ENCODE results near the gene AK3.

- no peak for TF ChIP-seq ZNF274 (IDR thresholded peaks at IDR 0.05; ENCODE audit: borderline replicate concordance, low read depth, low read length)
- no peak for TF ChIP-seq NR2C2 (CRISPR knock-in tag; IDR thresholded peaks at IDR 0.05)
- TF ChIP-seq NR2C2 (tag; IDR thresholded peaks at IDR 0.05): no peak
- TF ChIP-seq SP1 (CRISPR knock-in tag; IDR thresholded peaks at IDR 0.05): no peak
- no peak for TF ChIP-seq YY1 (IDR thresholded peaks at IDR 0.05; ENCODE audit: borderline replicate concordance in 1 of 3, control insufficient read depth in 1 of 3, extremely low read depth in 1 of 3, insufficient read depth in 3 of 3, insufficient read length in 1 of 3, insufficient replicate concordance in 2 of 3, low read depth in 1 of 3, low read length in 2 of 3)
- no peak for TF ChIP-seq ZBTB7A (IDR thresholded peaks at IDR 0.05; ENCODE audit: borderline replicate concordance, control insufficient read depth, low read depth, low read length)
- no peak for TF ChIP-seq RFX5 (IDR thresholded peaks at IDR 0.05; ENCODE audit: low read depth, low read length)
- TF ChIP-seq, protein P1, sequence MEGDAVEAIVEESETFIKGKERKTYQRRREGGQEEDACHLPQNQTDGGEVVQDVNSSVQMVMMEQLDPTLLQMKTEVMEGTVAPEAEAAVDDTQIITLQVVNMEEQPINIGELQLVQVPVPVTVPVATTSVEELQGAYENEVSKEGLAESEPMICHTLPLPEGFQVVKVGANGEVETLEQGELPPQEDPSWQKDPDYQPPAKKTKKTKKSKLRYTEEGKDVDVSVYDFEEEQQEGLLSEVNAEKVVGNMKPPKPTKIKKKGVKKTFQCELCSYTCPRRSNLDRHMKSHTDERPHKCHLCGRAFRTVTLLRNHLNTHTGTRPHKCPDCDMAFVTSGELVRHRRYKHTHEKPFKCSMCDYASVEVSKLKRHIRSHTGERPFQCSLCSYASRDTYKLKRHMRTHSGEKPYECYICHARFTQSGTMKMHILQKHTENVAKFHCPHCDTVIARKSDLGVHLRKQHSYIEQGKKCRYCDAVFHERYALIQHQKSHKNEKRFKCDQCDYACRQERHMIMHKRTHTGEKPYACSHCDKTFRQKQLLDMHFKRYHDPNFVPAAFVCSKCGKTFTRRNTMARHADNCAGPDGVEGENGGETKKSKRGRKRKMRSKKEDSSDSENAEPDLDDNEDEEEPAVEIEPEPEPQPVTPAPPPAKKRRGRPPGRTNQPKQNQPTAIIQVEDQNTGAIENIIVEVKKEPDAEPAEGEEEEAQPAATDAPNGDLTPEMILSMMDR (IDR thresholded peaks at IDR 0.05 in 2 of 3, conservative IDR thresholded peaks at IDR 0.05 in 1 of 3; ENCODE audit: insufficient read depth in 2 of 3, low read depth in 1 of 3, low read length in 3 of 3): no peak
- no peak for TF ChIP-seq HCFC1 (IDR thresholded peaks at IDR 0.05; ENCODE audit: low read depth, low read length)
- no peak for TF ChIP-seq ZBTB33 (CRISPR knock-in tag; IDR thresholded peaks at IDR 0.05)
- no peak for TF ChIP-seq ZFX (CRISPR knock-in tag; IDR thresholded peaks at IDR 0.05)
- no peak for TF ChIP-seq BHLHE40 (IDR thresholded peaks at IDR 0.05; ENCODE audit: low read length)
- no peak for TF ChIP-seq MAX (CRISPR knock-in tag; IDR thresholded peaks at IDR 0.05)
- TF ChIP-seq EP300 (IDR thresholded peaks at IDR 0.05; ENCODE audit: low read length): no peak
- TF ChIP-seq, protein P2, sequence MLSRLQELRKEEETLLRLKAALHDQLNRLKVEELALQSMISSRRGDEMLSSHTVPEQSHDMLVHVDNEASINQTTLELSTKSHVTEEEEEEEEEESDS (CRISPR knock-in tag; IDR thresholded peaks at IDR 0.05): no peak
Observed at GRCh38 chr9:4742246-4742645, 1.2 kb upstream of the AK3 start.

Data from K562 (cell line).